Measurements from ENCODE around the gene NEK8.

NEK8 gene

DNA sequence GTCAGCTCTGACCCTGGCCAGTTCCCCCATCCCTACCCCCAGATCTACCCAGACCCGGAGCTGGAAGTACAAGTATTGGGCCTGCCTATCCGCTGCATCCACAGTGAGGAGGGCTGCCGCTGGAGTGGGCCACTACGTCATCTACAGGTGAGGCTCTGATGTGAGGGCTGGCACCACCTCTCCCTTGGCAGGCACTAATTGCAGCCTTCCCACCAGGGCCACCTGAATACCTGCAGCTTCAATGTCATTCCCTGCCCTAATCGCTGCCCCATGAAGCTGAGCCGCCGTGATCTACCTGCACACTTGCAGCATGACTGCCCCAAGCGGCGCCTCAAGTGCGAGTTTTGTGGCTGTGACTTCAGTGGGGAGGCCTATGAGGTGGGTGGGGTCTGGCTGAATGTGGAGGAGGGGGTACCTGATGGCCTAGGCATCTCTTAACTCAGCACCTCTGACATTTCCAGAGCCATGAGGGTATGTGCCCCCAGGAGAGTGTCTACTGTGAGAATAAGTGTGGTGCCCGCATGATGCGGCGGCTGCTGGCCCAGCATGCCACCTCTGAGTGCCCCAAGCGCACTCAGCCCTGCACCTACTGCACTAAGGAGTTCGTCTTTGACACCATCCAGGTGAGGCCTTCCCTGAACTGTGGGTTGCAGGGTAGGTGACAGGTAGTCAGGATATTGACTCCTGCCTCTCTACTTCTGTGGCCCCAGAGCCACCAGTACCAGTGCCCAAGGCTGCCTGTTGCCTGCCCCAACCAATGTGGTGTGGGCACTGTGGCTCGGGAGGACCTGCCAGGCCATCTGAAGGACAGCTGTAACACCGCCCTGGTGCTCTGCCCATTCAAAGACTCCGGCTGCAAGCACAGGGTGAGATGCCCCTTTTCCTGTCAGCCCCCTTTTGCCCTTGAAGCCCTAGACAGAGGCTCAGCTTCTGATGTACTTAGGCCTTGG, 19.5 kb downstream of the NEK8 start:
- Histone ChIP-seq H3K9ac (ENCODE audit: insufficient read length, low read depth) (no peak overlapping the region), H3K36me3 (ENCODE audit: insufficient read depth, insufficient read length, low read length) (peaks cover 70% of the 10 kb centered on the region)

DNA sequence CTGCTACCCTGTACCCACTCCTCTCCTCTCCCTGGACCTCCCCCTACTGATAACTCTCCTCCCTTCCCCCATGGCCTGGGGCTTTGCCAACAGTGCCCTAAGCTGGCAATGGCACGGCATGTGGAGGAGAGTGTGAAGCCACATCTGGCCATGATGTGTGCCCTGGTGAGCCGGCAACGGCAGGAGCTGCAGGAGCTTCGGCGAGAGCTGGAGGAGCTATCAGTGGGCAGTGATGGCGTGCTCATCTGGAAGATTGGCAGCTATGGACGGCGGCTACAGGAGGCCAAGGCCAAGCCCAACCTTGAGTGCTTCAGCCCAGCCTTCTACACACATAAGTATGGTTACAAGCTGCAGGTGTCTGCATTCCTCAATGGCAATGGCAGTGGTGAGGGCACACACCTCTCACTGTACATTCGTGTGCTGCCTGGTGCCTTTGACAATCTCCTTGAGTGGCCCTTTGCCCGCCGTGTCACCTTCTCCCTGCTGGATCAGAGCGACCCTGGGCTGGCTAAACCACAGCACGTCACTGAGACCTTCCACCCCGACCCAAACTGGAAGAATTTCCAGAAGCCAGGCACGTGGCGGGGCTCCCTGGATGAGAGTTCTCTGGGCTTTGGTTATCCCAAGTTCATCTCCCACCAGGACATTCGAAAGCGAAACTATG, 20.4 kb downstream of the NEK8 start:
- no peak for DNase-seq (ENCODE audit: low read depth, low spot score)
- H3K4me1 ChIP-seq (ENCODE audit: insufficient read depth, insufficient read length), result peaks cover 17% of the 10 kb centered on the region
- no peaks in the 10 kb centered on the region; the same call in 1 of the 2 replicates for H3K9me3 ChIP-seq (ENCODE audit: insufficient read depth, low read length)
- H3K4me3 ChIP-seq (ENCODE audit: insufficient read length, low read depth), result no peak overlapping the region
- H3K36me3 ChIP-seq (ENCODE audit: insufficient read depth, insufficient read length, low read length), result peaks cover 70% of the 10 kb centered on the region
- no peaks in the 10 kb centered on the region for H3K27me3 ChIP-seq (ENCODE audit: insufficient read depth, insufficient read length)
- TF ChIP-seq ZNF274 (IDR thresholded peaks at IDR 0.05; ENCODE audit: low read depth, low read length) (no peak), YY1 (IDR thresholded peaks at IDR 0.05; ENCODE audit: insufficient read depth, insufficient read length) (no peak), SUZ12 (IDR thresholded peaks at IDR 0.05; ENCODE audit: extremely low read depth, insufficient read depth, insufficient read length) (no peak)
- no peak overlapping the region for H3K9ac ChIP-seq (ENCODE audit: insufficient read length, low read depth)

More for the DNA sequence above, 19.5 kb downstream of the NEK8 start:
- Histone ChIP-seq H3K27me3 (ENCODE audit: insufficient read depth, insufficient read length) (no peaks in the 10 kb centered on the region), H3K4me1 (ENCODE audit: insufficient read depth, insufficient read length) (peaks cover 17% of the 10 kb centered on the region), H3K4me3 (ENCODE audit: insufficient read length, low read depth) (no peak overlapping the region), H3K9me3 (ENCODE audit: insufficient read depth, low read length) (no peaks in the 10 kb centered on the region; the same call in 1 of the 2 replicates)
- no peak for DNase-seq (ENCODE audit: low read depth, low spot score)
- TF ChIP-seq SUZ12 (IDR thresholded peaks at IDR 0.05; ENCODE audit: extremely low read depth, insufficient read depth, insufficient read length) (no peak), YY1 (IDR thresholded peaks at IDR 0.05; ENCODE audit: insufficient read depth, insufficient read length) (no peak), ZNF274 (IDR thresholded peaks at IDR 0.05; ENCODE audit: low read depth, low read length) (no peak)

DNA sequence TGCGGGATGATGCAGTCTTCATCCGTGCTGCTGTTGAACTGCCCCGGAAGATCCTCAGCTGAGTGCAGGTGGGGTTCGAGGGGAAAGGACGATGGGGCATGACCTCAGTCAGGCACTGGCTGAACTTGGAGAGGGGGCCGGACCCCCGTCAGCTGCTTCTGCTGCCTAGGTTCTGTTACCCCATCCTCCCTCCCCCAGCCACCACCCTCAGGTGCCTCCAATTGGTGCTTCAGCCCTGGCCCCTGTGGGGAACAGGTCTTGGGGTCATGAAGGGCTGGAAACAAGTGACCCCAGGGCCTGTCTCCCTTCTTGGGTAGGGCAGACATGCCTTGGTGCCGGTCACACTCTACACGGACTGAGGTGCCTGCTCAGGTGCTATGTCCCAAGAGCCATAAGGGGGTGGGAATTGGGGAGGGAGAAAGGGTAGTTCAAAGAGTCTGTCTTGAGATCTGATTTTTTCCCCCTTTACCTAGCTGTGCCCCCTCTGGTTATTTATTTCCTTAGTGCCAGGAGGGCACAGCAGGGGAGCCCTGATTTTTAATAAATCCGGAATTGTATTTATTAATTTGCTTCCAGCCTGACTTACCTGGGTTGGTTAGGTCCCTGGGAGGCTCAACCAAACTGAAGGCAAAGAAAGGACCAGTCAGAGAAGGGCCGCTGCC, 21.1 kb downstream of the NEK8 start:
- Histone ChIP-seq H3K27me3 (ENCODE audit: insufficient read depth, insufficient read length) (no peaks in the 10 kb centered on the region), H3K36me3 (ENCODE audit: insufficient read depth, insufficient read length, low read length) (peaks cover 67% of the 10 kb centered on the region), H3K4me1 (ENCODE audit: insufficient read depth, insufficient read length) (peaks cover 17% of the 10 kb centered on the region), H3K9me3 (ENCODE audit: insufficient read depth, low read length) (no peaks in the 10 kb centered on the region; the same call in 1 of the 2 replicates), H3K9ac (ENCODE audit: insufficient read length, low read depth) (no peak overlapping the region), H3K4me3 (ENCODE audit: insufficient read length, low read depth) (no peak overlapping the region)
- TF ChIP-seq SUZ12 (IDR thresholded peaks at IDR 0.05; ENCODE audit: extremely low read depth, insufficient read depth, insufficient read length), result no peak
- DNase-seq (ENCODE audit: low read depth, low spot score), result no peak

DNA sequence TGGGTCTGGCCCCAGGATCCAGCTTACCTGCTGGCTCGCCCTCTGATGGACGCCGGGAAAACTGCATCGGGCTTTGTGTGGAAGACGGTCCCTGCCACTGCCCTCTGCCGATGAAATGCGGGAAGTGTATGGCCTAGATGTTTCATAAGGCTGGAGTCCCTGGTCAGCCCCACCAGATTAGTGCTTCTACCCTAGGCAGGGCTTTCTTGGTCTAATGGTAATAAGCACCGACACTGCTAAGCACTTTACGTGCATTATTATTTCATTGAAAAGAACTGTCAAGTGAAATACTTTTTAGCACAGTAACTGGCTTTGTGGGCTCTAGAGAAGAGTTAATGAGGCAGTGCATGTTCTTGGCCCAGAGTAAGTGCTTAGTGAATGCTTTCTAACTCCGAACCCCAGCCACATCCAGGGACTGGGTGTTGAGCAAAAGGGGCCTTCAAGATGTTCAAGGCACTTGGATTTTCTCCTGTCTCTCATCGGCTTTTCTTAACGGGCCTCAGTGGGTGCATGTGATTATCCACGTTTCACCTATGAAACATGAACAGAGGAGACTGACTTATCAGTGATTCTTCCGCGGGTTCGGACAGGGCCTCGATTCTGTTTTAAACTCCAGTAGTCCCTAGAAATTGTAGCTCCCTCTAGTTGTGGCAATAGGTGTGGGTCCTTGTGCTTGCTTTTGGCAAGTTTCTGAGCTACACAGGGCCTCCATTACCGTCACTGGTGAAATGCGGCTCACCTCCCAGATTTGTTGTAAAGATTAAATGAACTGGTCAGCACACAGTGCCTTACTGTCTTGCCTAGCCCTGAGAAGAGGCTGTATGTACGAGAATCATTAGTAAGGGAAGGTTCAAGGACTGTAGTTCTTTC, 21.8 kb downstream of the NEK8 start:
- peaks cover 17% of the 10 kb centered on the region for H3K4me1 ChIP-seq (ENCODE audit: insufficient read depth, insufficient read length)
- no peaks in the 10 kb centered on the region; the same call in 1 of the 2 replicates for H3K9me3 ChIP-seq (ENCODE audit: insufficient read depth, low read length)
- peaks cover 62% of the 10 kb centered on the region for H3K36me3 ChIP-seq (ENCODE audit: insufficient read depth, insufficient read length, low read length)
- H3K4me3 ChIP-seq (ENCODE audit: insufficient read length, low read depth), result no peak overlapping the region
- H3K27me3 ChIP-seq (ENCODE audit: insufficient read depth, insufficient read length), result no peaks in the 10 kb centered on the region
- H3K9ac ChIP-seq (ENCODE audit: insufficient read length, low read depth), result peak overlapping the region; percentile 34
- TF ChIP-seq YY1 (IDR thresholded peaks at IDR 0.05; ENCODE audit: insufficient read depth, insufficient read length) (no peak), ZNF274 (IDR thresholded peaks at IDR 0.05; ENCODE audit: low read depth, low read length) (no peak), SUZ12 (IDR thresholded peaks at IDR 0.05; ENCODE audit: extremely low read depth, insufficient read depth, insufficient read length) (no peak)
- peak; percentile 87 for DNase-seq (ENCODE audit: low read depth, low spot score)

DNA sequence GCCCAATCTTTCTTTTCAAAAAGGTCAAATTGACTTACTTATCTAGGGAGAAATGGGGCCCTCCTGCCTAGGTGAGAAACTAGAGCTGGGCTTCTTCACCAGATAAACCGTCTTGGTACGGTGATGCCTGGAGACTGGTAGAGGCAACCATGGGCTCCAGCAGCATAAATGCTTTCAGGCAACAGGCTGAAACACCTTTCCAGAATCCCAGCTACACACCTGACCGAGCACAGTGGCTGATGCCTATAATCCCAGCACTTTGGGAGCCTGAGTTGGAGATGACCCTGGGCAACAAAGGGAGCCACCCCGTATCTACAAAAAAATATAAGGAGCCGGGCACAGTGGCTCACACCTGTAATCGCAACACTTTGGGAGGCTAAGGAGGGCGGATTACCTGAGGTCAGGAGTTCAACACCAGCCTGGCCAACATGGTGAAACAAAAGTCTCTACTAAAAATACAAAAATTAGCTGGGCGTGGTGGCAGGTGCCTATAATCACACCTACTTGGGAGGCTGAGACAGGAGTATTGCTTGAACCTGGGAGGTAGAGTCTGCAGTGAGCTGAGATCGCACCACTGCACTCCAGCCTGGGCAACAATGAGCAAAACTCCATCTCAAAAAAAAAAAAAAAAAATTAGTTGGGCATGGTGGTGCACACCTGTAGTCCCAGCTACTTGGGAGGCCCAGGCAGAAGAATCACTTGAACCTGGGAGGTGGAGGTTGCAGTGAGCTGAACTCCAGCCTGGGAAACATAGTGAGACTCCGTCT, 23.2 kb downstream of the NEK8 start:
- TF ChIP-seq SUZ12 (IDR thresholded peaks at IDR 0.05; ENCODE audit: extremely low read depth, insufficient read depth, insufficient read length), result no peak
- TF ChIP-seq YY1 (IDR thresholded peaks at IDR 0.05; ENCODE audit: insufficient read depth, insufficient read length), result no peak
- no peak for TF ChIP-seq ZNF274 (IDR thresholded peaks at IDR 0.05; ENCODE audit: low read depth, low read length)
- no peak overlapping the region for H3K4me3 ChIP-seq (ENCODE audit: insufficient read length, low read depth)
- no peak overlapping the region for H3K9ac ChIP-seq (ENCODE audit: insufficient read length, low read depth)
- no peaks in the 10 kb centered on the region for H3K27me3 ChIP-seq (ENCODE audit: insufficient read depth, insufficient read length)
- DNase-seq (ENCODE audit: low read depth, low spot score), result no peak
- peaks cover 10% of the 10 kb centered on the region for H3K4me1 ChIP-seq (ENCODE audit: insufficient read depth, insufficient read length)
- H3K9me3 ChIP-seq (ENCODE audit: insufficient read depth, low read length), result no peaks in the 10 kb centered on the region; the same call in 1 of the 2 replicates
- H3K36me3 ChIP-seq (ENCODE audit: insufficient read depth, insufficient read length, low read length), result peaks cover 49% of the 10 kb centered on the region

DNA sequence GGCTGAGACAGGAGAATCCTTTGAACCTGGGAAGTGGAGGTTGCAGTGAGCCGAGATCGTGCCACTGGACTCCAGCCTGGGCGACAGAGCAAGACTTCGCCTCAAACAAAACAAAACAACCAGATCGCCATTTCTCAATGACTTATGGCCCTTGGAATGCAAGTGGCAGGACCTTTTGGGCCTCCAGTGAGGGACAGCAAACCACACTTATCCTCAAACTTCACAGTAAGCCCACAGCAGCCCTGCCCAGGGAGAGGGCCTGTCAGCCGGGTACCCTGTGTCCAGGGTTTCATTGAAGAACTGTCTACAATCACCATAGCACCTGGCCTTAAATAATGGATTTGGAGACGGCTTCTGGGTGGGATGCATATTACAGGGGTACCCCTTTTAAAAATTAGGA, 26.9 kb downstream of the NEK8 start:
- no peak overlapping the region for H3K9ac ChIP-seq (ENCODE audit: insufficient read length, low read depth)
- no peak overlapping the region for H3K4me3 ChIP-seq (ENCODE audit: insufficient read length, low read depth)
- H3K9me3 ChIP-seq (ENCODE audit: insufficient read depth, low read length), result no peaks in the 10 kb centered on the region; the same call in 1 of the 2 replicates
- no peak for TF ChIP-seq SUZ12 (IDR thresholded peaks at IDR 0.05; ENCODE audit: extremely low read depth, insufficient read depth, insufficient read length)
- TF ChIP-seq ZNF274 (IDR thresholded peaks at IDR 0.05; ENCODE audit: low read depth, low read length), result no peak
- TF ChIP-seq YY1 (IDR thresholded peaks at IDR 0.05; ENCODE audit: insufficient read depth, insufficient read length), result no peak
- H3K4me1 ChIP-seq (ENCODE audit: insufficient read depth, insufficient read length), result peaks cover 2% of the 10 kb centered on the region
- H3K27me3 ChIP-seq (ENCODE audit: insufficient read depth, insufficient read length), result no peaks in the 10 kb centered on the region
- H3K36me3 ChIP-seq (ENCODE audit: insufficient read depth, insufficient read length, low read length), result peaks cover 51% of the 10 kb centered on the region
- DNase-seq (ENCODE audit: low read depth, low spot score), result no peak

Data from NT2/D1 (cell line).